ENCODE results near the gene MACROH2A2.

MACROH2A2 gene

GRCh38 chr10:70131560-70131937, 78.9 kb downstream of the MACROH2A2 start:
- TF ChIP-seq CTCF (conservative IDR thresholded peaks at IDR 0.05; ENCODE audit: low read depth, low read length): no peak
- Histone ChIP-seq H3K27me3 (ENCODE audit: insufficient read depth, low read depth) (no peaks in the 10 kb centered on the region), H3K9ac (peak overlapping the region; percentile 98; the same call in 1 of the 2 replicates), H3K4me2 (peak overlapping the region; percentile 98), H3K27ac (peak overlapping the region; percentile 75; the same call in 1 of the 2 replicates), H3K79me2 (ENCODE audit: insufficient read depth, low read depth) (peaks cover 31% of the 10 kb centered on the region; the same call in 1 of the 2 replicates), H3K36me3 (ENCODE audit: insufficient read depth) (no peaks in the 10 kb centered on the region), H4K20me1 (ENCODE audit: insufficient read depth) (no peaks in the 10 kb centered on the region), H2AFZ (ENCODE audit: low read depth) (peak overlapping the region; percentile 98; the same call in 1 of the 2 replicates), H3K4me1 (ENCODE audit: low read depth, poor library complexity, severe bottlenecking) (peaks cover 19% of the 10 kb centered on the region), H3K4me3 (IDR thresholded peaks at IDR 0.05; ENCODE audit: insufficient read depth, low read depth, low read length) (no peak overlapping the region)

GRCh38 chr10:70132098-70133029, 79.7 kb downstream of the MACROH2A2 start, which contains the start of gene AIFM2:
Gene AIFM2, minus strand, starts transcription at chr10:70132825. Its CDS starts 8,741 bp downstream, at chr10:70124084.
- Histone ChIP-seq H3K36me3 (ENCODE audit: insufficient read depth) (no peaks in the 10 kb centered on the region), H3K4me2 (peak within 1 kb of the TSS; percentile 98), H3K4me1 (ENCODE audit: low read depth, poor library complexity, severe bottlenecking) (peaks cover 19% of the 10 kb centered on the region), H4K20me1 (ENCODE audit: insufficient read depth) (no peaks in the 10 kb centered on the region), H3K79me2 (ENCODE audit: insufficient read depth, low read depth) (peaks cover 31% of the 10 kb centered on the region; the same call in 1 of the 2 replicates), H3K27ac (peak within 1 kb of the TSS; percentile 75), H3K27me3 (ENCODE audit: insufficient read depth, low read depth) (no peaks in the 10 kb centered on the region), H3K4me3 (IDR thresholded peaks at IDR 0.05; ENCODE audit: insufficient read depth, low read depth, low read length) (no peak within 1 kb of the TSS), H2AFZ (ENCODE audit: low read depth) (peak within 1 kb of the TSS; percentile 98), H3K9ac (peak within 1 kb of the TSS; percentile 98)
- TF ChIP-seq CTCF (conservative IDR thresholded peaks at IDR 0.05; ENCODE audit: low read depth, low read length): no peak

GRCh38 chr10:70135046-70135445, 82.4 kb downstream of the MACROH2A2 start:
- Histone ChIP-seq H3K27ac (no peak overlapping the region), H3K27me3 (ENCODE audit: insufficient read depth, low read depth) (no peaks in the 10 kb centered on the region)

GRCh38 chr10:70135684-70136083, 83.0 kb downstream of the MACROH2A2 start:
- H3K36me3 ChIP-seq (ENCODE audit: insufficient read depth): no peaks in the 10 kb centered on the region
- no peak overlapping the region for H3K9ac ChIP-seq
- peaks cover 19% of the 10 kb centered on the region for H3K4me1 ChIP-seq (ENCODE audit: low read depth, poor library complexity, severe bottlenecking)
- H2AFZ ChIP-seq (ENCODE audit: low read depth): no peak overlapping the region
- H3K27me3 ChIP-seq (ENCODE audit: insufficient read depth, low read depth): no peaks in the 10 kb centered on the region
- no peak overlapping the region for H3K4me2 ChIP-seq
- no peak for TF ChIP-seq CTCF (conservative IDR thresholded peaks at IDR 0.05; ENCODE audit: low read depth, low read length)
- H4K20me1 ChIP-seq (ENCODE audit: insufficient read depth): no peaks in the 10 kb centered on the region
- no peak overlapping the region for H3K4me3 ChIP-seq (IDR thresholded peaks at IDR 0.05; ENCODE audit: insufficient read depth, low read depth, low read length)
- peaks cover 20% of the 10 kb centered on the region; the same call in 1 of the 2 replicates for H3K79me2 ChIP-seq (ENCODE audit: insufficient read depth, low read depth)
- H3K27ac ChIP-seq: no peak overlapping the region

More at GRCh38 chr10:70135046-70135445, 82.4 kb downstream of the MACROH2A2 start:
- Histone ChIP-seq H3K36me3 (ENCODE audit: insufficient read depth) (no peaks in the 10 kb centered on the region), H3K9ac (no peak overlapping the region), H3K4me2 (no peak overlapping the region), H3K79me2 (ENCODE audit: insufficient read depth, low read depth) (peaks cover 25% of the 10 kb centered on the region; the same call in 1 of the 2 replicates), H3K4me3 (IDR thresholded peaks at IDR 0.05; ENCODE audit: insufficient read depth, low read depth, low read length) (no peak overlapping the region), H4K20me1 (ENCODE audit: insufficient read depth) (no peaks in the 10 kb centered on the region), H3K4me1 (ENCODE audit: low read depth, poor library complexity, severe bottlenecking) (peaks cover 19% of the 10 kb centered on the region), H2AFZ (ENCODE audit: low read depth) (no peak overlapping the region)
- no peak for TF ChIP-seq CTCF (conservative IDR thresholded peaks at IDR 0.05; ENCODE audit: low read depth, low read length)

Measured in KMS-11 (cell line).